Measurements from ENCODE around the gene GPR137.

The GPR137 gene

DNA sequence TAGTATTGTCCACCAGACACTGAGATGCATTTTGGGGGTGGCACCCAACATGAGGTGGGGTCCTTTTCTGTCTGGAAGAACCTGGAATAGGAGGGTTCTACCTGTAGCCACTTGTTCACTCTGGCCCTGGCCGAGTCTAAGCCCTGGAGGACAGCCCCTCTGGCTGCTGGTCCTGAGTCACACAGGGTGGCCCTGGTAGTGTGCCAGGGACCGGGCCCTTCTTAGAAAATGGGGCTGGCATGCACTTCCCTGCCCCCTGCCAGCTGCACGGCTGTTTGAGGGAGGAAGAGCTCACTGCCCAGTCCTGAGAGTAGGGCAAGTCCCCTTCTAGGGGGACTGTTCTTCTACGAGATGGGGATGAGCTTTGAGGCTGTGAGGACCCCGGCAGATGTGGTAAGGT lies 32.2 kb upstream of the GPR137 start:
- TF ChIP-seq, protein P1, sequence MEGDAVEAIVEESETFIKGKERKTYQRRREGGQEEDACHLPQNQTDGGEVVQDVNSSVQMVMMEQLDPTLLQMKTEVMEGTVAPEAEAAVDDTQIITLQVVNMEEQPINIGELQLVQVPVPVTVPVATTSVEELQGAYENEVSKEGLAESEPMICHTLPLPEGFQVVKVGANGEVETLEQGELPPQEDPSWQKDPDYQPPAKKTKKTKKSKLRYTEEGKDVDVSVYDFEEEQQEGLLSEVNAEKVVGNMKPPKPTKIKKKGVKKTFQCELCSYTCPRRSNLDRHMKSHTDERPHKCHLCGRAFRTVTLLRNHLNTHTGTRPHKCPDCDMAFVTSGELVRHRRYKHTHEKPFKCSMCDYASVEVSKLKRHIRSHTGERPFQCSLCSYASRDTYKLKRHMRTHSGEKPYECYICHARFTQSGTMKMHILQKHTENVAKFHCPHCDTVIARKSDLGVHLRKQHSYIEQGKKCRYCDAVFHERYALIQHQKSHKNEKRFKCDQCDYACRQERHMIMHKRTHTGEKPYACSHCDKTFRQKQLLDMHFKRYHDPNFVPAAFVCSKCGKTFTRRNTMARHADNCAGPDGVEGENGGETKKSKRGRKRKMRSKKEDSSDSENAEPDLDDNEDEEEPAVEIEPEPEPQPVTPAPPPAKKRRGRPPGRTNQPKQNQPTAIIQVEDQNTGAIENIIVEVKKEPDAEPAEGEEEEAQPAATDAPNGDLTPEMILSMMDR (IDR thresholded peaks at IDR 0.05; ENCODE audit: borderline replicate concordance, control extremely low read depth, extremely low read depth, insufficient read depth, missing control alignments), result no peak
- in situ Hi-C loops (cut with MboI; ENCODE audit: low sequenced_read_pairs, unreplicated experiment), result no loop called here
- DNase-seq (ENCODE audit: low spot score), result no peak

DNA sequence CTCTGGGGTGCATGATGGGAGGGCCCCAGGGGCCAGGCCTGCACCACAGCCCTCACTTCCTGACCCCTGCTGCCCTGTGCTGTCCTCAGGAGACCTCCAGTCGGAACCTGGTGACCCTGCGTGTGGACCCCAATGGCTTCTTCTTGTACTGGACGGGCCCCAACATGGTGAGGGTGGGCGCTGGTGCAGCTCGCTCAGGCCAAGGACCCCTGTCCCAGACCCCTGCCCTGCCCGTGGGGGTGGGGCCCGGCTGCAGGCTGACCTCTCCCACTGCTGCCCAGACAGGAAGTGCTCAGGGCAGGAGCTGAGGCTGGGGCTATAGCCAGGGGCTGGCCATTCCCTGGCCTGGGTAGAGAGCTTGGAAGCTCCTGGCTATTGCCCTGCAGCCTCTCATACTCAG lies 31.3 kb upstream of the GPR137 start:
- DNase-seq (ENCODE audit: low spot score), result no peak
- in situ Hi-C loops (cut with MboI; ENCODE audit: low sequenced_read_pairs, unreplicated experiment), result no loop called here
- TF ChIP-seq, protein P1 (IDR thresholded peaks at IDR 0.05; ENCODE audit: borderline replicate concordance, control extremely low read depth, extremely low read depth, insufficient read depth, missing control alignments), result no peak

DNA sequence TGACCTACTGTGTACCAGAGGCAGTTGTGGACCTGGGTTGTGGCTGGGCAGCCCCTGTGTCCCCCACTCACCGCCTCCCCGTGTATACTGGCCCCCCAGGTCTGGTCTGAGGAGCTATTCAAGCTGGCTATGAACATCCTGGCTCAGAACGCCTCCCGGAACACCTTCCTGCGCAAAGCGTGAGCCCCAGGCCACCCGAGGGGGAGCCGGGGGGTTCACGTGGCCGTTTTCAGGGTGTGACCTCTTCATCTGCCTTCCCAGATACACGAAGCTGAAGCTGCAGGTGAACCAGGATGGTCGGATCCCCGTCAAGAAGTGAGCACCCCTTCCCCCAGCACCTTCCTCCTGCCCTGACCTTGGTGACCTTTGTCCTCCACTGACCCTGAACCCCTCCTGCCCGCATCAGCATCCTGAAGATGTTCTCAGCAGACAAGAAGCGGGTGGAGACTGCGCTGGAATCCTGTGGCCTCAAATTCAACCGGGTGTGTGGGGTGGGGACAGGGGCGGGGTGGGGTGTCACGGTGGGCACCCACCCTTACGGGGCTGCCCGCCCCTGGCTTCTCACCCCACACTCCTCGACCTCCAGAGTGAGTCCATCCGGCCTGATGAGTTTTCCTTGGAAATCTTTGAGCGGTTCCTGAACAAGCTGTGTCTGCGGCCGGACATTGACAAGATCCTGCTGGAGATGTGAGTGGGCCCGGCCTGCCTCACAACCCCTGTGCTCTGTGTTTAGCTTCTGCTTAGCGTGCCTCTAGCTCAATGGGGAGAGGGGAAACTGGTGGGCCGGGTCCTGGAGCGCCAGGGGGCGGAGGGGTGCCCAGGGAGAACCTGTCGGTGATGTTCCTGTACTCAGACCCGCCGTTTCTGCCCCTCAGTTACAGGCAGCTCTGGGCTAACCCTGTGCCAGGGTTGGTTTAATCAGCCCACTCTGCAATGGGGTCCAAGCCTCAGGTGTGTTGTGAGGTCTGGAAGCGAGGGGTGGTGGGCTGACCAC lies 30.2 kb upstream of the GPR137 start:
- DNase-seq (ENCODE audit: low spot score), result no peak
- in situ Hi-C loops (cut with MboI; ENCODE audit: low sequenced_read_pairs, unreplicated experiment), result no loop called here
- TF ChIP-seq, protein P1 (IDR thresholded peaks at IDR 0.05; ENCODE audit: borderline replicate concordance, control extremely low read depth, extremely low read depth, insufficient read depth, missing control alignments), result no peak

DNA sequence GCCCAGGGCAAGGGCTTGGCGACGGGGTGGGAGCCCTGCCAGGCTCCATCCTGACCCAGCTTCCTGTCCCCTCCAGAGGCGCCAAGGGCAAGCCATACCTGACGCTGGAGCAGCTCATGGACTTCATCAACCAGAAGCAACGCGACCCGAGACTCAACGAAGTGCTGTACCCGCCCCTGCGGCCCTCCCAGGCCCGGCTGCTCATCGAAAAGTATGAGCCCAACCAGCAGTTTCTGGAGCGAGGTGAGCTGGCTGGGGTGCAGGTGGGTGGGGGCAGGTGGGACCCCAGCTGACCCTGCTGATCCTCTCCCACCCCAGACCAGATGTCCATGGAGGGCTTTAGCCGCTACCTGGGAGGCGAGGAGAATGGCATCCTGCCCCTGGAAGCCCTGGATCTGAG lies 29.3 kb upstream of the GPR137 start:
- in situ Hi-C loops (cut with MboI; ENCODE audit: low sequenced_read_pairs, unreplicated experiment), result no loop called here
- TF ChIP-seq, protein P1 (IDR thresholded peaks at IDR 0.05; ENCODE audit: borderline replicate concordance, control extremely low read depth, extremely low read depth, insufficient read depth, missing control alignments), result no peak

DNA sequence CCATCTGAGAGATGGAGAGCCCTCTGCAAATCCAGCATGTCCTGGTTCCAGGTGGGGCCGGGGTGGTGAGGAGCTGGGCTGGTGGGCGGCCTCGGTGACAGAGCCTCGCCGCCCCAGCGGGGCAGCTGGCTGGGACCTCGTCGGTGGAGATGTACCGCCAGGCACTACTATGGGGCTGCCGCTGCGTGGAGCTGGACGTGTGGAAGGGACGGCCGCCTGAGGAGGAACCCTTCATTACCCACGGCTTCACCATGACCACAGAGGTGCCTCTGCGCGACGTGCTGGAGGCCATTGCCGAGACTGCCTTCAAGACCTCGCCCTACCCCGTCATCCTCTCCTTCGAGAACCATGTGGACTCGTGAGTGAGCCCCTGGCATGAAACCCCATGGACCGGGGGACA lies 27.3 kb upstream of the GPR137 start:
- in situ Hi-C loops (cut with MboI; ENCODE audit: low sequenced_read_pairs, unreplicated experiment), result no loop called here
- no peak for DNase-seq (ENCODE audit: low spot score)
- TF ChIP-seq, protein P1 (IDR thresholded peaks at IDR 0.05; ENCODE audit: borderline replicate concordance, control extremely low read depth, extremely low read depth, insufficient read depth, missing control alignments), result no peak

More for the DNA sequence above, 29.3 kb upstream of the GPR137 start:
- no peak for DNase-seq (ENCODE audit: low spot score)

DNA sequence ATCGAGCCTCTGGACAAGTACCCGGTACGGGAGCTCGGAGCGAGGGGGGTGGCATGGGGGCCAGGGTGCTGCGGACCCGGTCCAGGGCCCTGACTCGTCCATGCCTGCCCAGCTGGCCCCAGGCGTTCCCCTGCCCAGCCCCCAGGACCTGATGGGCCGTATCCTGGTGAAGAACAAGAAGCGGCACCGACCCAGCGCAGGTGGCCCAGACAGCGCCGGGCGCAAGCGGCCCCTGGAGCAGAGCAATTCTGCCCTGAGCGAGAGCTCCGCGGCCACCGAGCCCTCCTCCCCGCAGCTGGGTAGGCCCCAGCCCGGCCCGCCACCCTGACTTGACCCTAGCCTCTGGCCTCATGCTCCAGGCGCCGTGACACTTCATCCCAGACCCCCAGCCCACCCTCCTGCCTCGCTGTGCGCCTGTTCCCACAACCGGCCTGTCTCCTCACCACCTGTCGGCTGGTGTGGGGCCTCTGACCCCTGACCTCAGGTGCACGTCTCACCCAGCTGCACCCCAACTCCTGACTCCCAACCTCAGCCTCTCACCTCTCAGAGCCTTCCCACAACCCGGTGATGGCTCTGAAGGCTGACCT lies 26.6 kb upstream of the GPR137 start:
- in situ Hi-C loops (cut with MboI; ENCODE audit: low sequenced_read_pairs, unreplicated experiment), result no loop called here
- TF ChIP-seq, protein P1 (IDR thresholded peaks at IDR 0.05; ENCODE audit: borderline replicate concordance, control extremely low read depth, extremely low read depth, insufficient read depth, missing control alignments), result no peak
- DNase-seq (ENCODE audit: low spot score), result no peak
